Activated CD4-positive, alpha-beta memory T cell treated with anti-CD3 and anti-CD28 coated beads, Interleukin-2, amount 10 ng/mL, durations not matched to agents 7 days and 5 days (primary cell): ENCODE results near the gene FTHL17. TPM values are rescaled to one million over a fixed set of nuclear protein-coding genes. Genes with fewer than 3 reads are reported as not detected.

Source experiments
- CTCF ChIA-PET: fragments of 350-600 bp; sonication (Branson Sonifier 250); formaldehyde crosslinking; loops from one replicate; lab custom pipeline; 2021; ENCODE audit warnings: antibody characterized with exemption, inconsistent platforms; lab: Charles Lee
- POLR2A ChIA-PET: fragments of 350-600 bp; sonication (Branson Sonifier 250); formaldehyde crosslinking; loops from one replicate; lab custom pipeline; 2021; ENCODE audit warnings: antibody characterized with exemption; lab: Charles Lee
- DNase-seq: peaks from one replicate; pipeline ENCODE4 v3.0.0-alpha.2; 2020
- H3K27ac Mint-ChIP-seq: one replicate; pipeline ENCODE4 v1.8.0; 2021; ENCODE audit warnings: mild to moderate bottlenecking, mixed read lengths
- H3K27me3 Mint-ChIP-seq: one replicate; pipeline ENCODE4 v1.8.0; 2021; ENCODE audit warnings: mixed read lengths
- H3K36me3 Mint-ChIP-seq: one replicate; pipeline ENCODE4 v1.8.0; 2021; ENCODE audit warnings: low read depth, mixed read lengths
- H3K4me1 Mint-ChIP-seq: one replicate; pipeline ENCODE4 v1.8.0; 2021; ENCODE audit warnings: mixed read lengths
- H3K4me3 Mint-ChIP-seq: one replicate; pipeline ENCODE4 v1.8.0; 2021; ENCODE audit warnings: mild to moderate bottlenecking, mixed read lengths
- H3K9me3 Mint-ChIP-seq: one replicate; pipeline ENCODE4 v1.8.0; 2021; ENCODE audit warnings: mixed read lengths
- total RNA-seq, 2 experiments: library from RNA; stranded (reverse); gene quantifications; one replicate each; pipeline ENCODE4 v1.2.3, GENCODE V29; 2021

FTHL17 gene
- total RNA-seq, 2 experiments from 2014 or later: not detected

- no peak overlapping the region for H3K27ac Mint-ChIP-seq
- H3K4me1 Mint-ChIP-seq: no peaks in the 10 kb centered on the region
- ChIA-PET POLR2A (no interaction called here), CTCF (interaction anchor here (1.3 kb wide), 1 partner anchor 17 kb away, joined by 3 read pairs; no protein-coding TSS in a partner anchor)
- DNase-seq: no peak
- no peak overlapping the region for H3K4me3 Mint-ChIP-seq
- H3K9me3 Mint-ChIP-seq: no peaks in the 10 kb centered on the region
- no peaks in the 10 kb centered on the region for H3K27me3 Mint-ChIP-seq
- no peaks in the 10 kb centered on the region for H3K36me3 Mint-ChIP-seq
Observed at GRCh38 chrX:31021537-31021936, 50.3 kb downstream of the FTHL17 start.

Other genes with a start within 250 kb of the FTHL17 start
- 10 to 100 TPM; 20.8 to 21.6 TPM for gene TAB3, start 182.8 kb downstream of the FTHL17 start, total RNA-seq